Suprapubic skin (tissue), 4 donors: ENCODE results near the gene SULT1C4. TPM values are rescaled to one million over a fixed set of nuclear protein-coding genes. Genes with fewer than 3 reads are reported as not detected.

Source experiments
- DNase-seq, 2 donors: peaks; one replicate each; pipeline ENCODE4 v3.0.0-alpha.2; 2019; ENCODE audit warnings: low spot score in 2 of 2
- H3K27ac ChIP-seq: fragments of 200-600 bp; sonication (generic); one replicate; pipeline ENCODE4 v1.5.1; 2019
- H3K27me3 ChIP-seq: fragments of 200-600 bp; sonication (generic); one replicate; pipeline ENCODE4 v1.5.1; 2019
- H3K36me3 ChIP-seq: fragments of 200-600 bp; sonication (generic); one replicate; pipeline ENCODE4 v1.5.1; 2019
- H3K4me1 ChIP-seq: fragments of 200-600 bp; sonication (generic); one replicate; pipeline ENCODE4 v1.5.1; 2019
- H3K4me3 ChIP-seq: fragments of 200-600 bp; sonication (generic); one replicate; pipeline ENCODE4 v1.5.1; 2019; ENCODE audit warnings: mild to moderate bottlenecking
- H3K9me3 ChIP-seq: fragments of 200-600 bp; sonication (generic); one replicate; pipeline ENCODE4 v1.5.1; 2019
- CTCF ChIP-seq, 2 donors: fragments of 200-600 bp in 1 of 2; fragments of 450-650 bp in 1 of 2; sonication (generic) in 1 of 2; IDR thresholded peaks; one replicate each; pipeline ENCODE4 v1.5.1; 2016 to 2019; ENCODE audit warnings: antibody characterized with exemption in 2 of 2, mild to moderate bottlenecking in 1 of 2, moderate library complexity in 1 of 2
- EP300 ChIP-seq: sonication (generic); formaldehyde crosslinking; IDR thresholded peaks from one replicate; pipeline ENCODE4 v1.6.1; 2017; ENCODE audit warnings: antibody characterized with exemption
- POLR2A ChIP-seq, 2 donors: fragments of 450-650 bp; IDR thresholded peaks; one replicate each; pipeline ENCODE4 v1.6.1; 2017; ENCODE audit warnings: antibody characterized with exemption in 2 of 2, mild to moderate bottlenecking in 2 of 2, moderate library complexity in 2 of 2
- POLR2AphosphoS5 ChIP-seq, 3 donors: sonication (generic); formaldehyde crosslinking; IDR thresholded peaks; one replicate each; pipeline ENCODE4 v1.6.1; 2017; ENCODE audit warnings: antibody characterized with exemption in 3 of 3
- WGBS: methylation state at CpG from one replicate; pipeline ENCODE4 v1.1.5; 2018; 5-methylcytosine and 5-hydroxymethylcytosine counted together
- total RNA-seq, 4 donors: library from RNA; depleted of rRNA; stranded (reverse); fragments of >200 nt; gene quantifications; one replicate each; pipeline ENCODE4 v1.1.0, GENCODE V29; 2016

SULT1C4 gene
- total RNA-seq, 4 donors from 2014 or later, result 0.34 to 1.5 (median 0.48) TPM; not detected in 1

DNA sequence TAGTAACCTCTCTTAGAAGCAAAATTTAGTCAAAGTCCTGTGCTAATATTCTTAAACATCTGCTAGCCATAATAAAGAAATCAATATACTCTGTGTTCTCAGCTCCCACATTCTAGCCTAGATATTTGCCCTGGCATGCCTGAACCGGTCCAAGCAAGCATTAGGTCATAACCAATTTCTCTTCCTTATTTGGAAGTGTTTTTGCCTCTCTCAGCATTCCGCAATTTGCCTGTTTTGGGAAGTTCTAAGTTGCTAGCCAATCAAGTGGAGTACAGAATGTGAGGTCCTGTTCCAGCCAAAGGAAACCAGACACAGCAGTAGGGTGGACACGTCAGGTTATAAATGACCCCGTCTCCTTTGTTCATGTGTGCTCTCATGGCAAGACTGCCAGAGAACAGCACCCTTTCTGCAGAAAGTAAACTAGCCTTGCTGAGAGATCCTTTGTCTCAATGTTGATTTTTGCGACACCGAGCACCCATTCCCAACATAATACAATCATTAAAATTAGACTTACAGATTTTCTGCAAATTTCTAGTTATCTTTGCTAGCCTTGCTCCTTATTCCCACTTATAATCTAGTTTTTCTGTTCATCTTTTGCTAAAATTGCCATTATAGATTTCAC is 13.0 kb upstream of the SULT1C4 start:
- TF ChIP-seq CTCF (IDR thresholded peaks at IDR 0.05), result no peak
- no peak for TF ChIP-seq EP300
- TF ChIP-seq POLR2A (IDR thresholded peaks at IDR 0.05), result no peak
- no peak for TF ChIP-seq POLR2AphosphoS5 (IDR thresholded peaks at IDR 0.05)
- Histone ChIP-seq H3K27ac (no peak overlapping the region), H3K9me3 (no peaks in the 10 kb centered on the region), H3K36me3 (no peaks in the 10 kb centered on the region), H3K4me3 (no peak overlapping the region), H3K27me3 (no peaks in the 10 kb centered on the region), H3K4me1 (no peaks in the 10 kb centered on the region)
- 89% methylated on average over 6 of the region's 6 CpGs for WGBS
- no peak for DNase-seq

DNA sequence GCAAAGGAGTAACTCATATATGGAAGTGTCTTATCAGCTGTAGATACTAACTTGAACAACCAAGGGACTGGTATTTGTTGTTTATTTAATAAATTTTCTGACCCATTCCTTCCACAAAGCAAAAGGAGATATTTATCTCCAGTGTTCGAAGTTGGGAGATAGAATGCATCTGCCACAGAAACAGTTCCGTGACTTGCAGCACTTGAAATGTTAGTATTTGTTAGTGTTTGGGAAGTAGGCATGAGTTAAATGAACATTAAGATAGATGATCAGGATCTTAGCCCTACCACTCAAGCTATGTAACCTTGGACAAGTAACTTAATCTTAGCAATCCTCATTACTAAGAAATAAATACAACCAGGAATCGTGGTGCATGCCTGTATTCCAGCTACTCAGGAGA is 12.1 kb upstream of the SULT1C4 start:
- Histone ChIP-seq H3K27ac (no peak overlapping the region), H3K4me3 (no peak overlapping the region), H3K4me1 (no peaks in the 10 kb centered on the region), H3K36me3 (no peaks in the 10 kb centered on the region), H3K27me3 (no peaks in the 10 kb centered on the region), H3K9me3 (no peaks in the 10 kb centered on the region)
- DNase-seq, result no peak
- WGBS, result 97% methylated on average over 3 of the region's 3 CpGs
- TF ChIP-seq EP300 (no peak), CTCF (IDR thresholded peaks at IDR 0.05) (no peak), POLR2AphosphoS5 (IDR thresholded peaks at IDR 0.05) (no peak), POLR2A (IDR thresholded peaks at IDR 0.05) (no peak)

DNA sequence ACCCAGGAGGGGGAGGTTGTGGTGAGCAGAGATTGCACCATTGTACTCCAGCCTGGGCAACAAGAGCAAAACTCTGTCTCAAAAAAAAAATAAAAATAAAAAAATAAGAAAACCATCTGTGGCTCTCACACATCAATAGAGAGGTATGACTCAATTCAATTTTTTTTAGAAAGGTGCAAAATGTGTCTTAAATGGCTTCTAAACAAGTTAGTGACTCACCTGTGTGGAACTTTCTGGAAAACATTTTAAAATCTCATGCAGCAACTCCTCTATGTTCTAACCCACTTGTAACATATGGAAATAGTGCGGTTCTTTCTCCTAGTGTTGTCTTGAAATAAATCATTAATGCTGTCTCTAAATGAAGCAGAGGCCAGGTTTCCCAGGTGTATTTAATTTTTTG is 10.7 kb upstream of the SULT1C4 start:
- Histone ChIP-seq H3K36me3 (no peaks in the 10 kb centered on the region), H3K4me1 (no peaks in the 10 kb centered on the region), H3K9me3 (no peaks in the 10 kb centered on the region), H3K27me3 (no peaks in the 10 kb centered on the region), H3K27ac (no peak overlapping the region), H3K4me3 (no peak overlapping the region)
- DNase-seq, result no peak
- TF ChIP-seq POLR2A (IDR thresholded peaks at IDR 0.05) (no peak), POLR2AphosphoS5 (IDR thresholded peaks at IDR 0.05) (no peak), EP300 (no peak), CTCF (IDR thresholded peaks at IDR 0.05) (no peak)
- WGBS, result 93% methylated on average over 1 of the region's 1 CpG

- DNase-seq, result no peak
- 52% methylated on average over 2 of the region's 2 CpGs for WGBS
- TF ChIP-seq POLR2AphosphoS5 (IDR thresholded peaks at IDR 0.05), result no peak
- TF ChIP-seq POLR2A (IDR thresholded peaks at IDR 0.05), result no peak
- no peak for TF ChIP-seq CTCF (IDR thresholded peaks at IDR 0.05)
- TF ChIP-seq EP300, result no peak
- H3K4me1 ChIP-seq, result no peaks in the 10 kb centered on the region
- H3K4me3 ChIP-seq, result no peak overlapping the region
- H3K27me3 ChIP-seq, result no peaks in the 10 kb centered on the region
- H3K36me3 ChIP-seq, result no peaks in the 10 kb centered on the region
- H3K9me3 ChIP-seq, result no peaks in the 10 kb centered on the region
- H3K27ac ChIP-seq, result no peak overlapping the region
These were observed 10.1 kb upstream of the SULT1C4 start for GRCh38 chr2:108367561-108368175.

- no peak overlapping the region for H3K4me3 ChIP-seq
- WGBS, result 97% methylated on average over 2 of the region's 2 CpGs
- H3K9me3 ChIP-seq, result no peaks in the 10 kb centered on the region
- H3K27me3 ChIP-seq, result no peaks in the 10 kb centered on the region
- no peak for DNase-seq
- H3K27ac ChIP-seq, result no peak overlapping the region
- no peaks in the 10 kb centered on the region for H3K4me1 ChIP-seq
- TF ChIP-seq EP300 (no peak), CTCF (IDR thresholded peaks at IDR 0.05) (no peak), POLR2AphosphoS5 (IDR thresholded peaks at IDR 0.05) (no peak), POLR2A (IDR thresholded peaks at IDR 0.05) (no peak)
- H3K36me3 ChIP-seq, result no peaks in the 10 kb centered on the region
These were observed 8.6 kb upstream of the SULT1C4 start for GRCh38 chr2:108369153-108369552.
